HL-60 (cell line): ENCODE results near the gene ENPP3.

Experiments
- DNase-seq, 2 experiments: peaks; one replicate each; pipeline ENCODE4 v3.0.0-alpha.2; 2010 to 2020; ENCODE audit warnings: low read depth in 1 of 2, low spot score in 1 of 2
- H3K27ac ChIP-seq: fragments of 250-450 bp; sonication (Bioruptor Pico); replicated peaks from 2 replicates; pipeline ENCODE4 v1.5.1; 2020; ENCODE audit warnings: mild to moderate bottlenecking, moderate library complexity
- H3K27me3 ChIP-seq: fragments of 250-450 bp; sonication (Bioruptor Pico); 2 replicates; pipeline ENCODE4 v1.5.1; 2021; ENCODE audit warnings: mild to moderate bottlenecking, moderate library complexity; ENCODE audit not compliant: insufficient read depth, poor library complexity, severe bottlenecking
- H3K4me3 ChIP-seq: replicated peaks from 2 replicates; pipeline ENCODE4 v1.5.1; 2011; ENCODE audit warnings: mild to moderate bottlenecking, control low read depth, low read length; ENCODE audit not compliant: insufficient read depth
- CTCF ChIP-seq: IDR thresholded peaks from one replicate; pipeline ENCODE4 v1.5.1; 2011; ENCODE audit warnings: low read length, control low read depth, inconsistent platforms; ENCODE audit not compliant: insufficient read depth
- GABPA ChIP-seq: IDR thresholded peaks from 2 replicates; pipeline ENCODE4 v1.6.1; 2012; ENCODE audit warnings: low read depth
- POLR2AphosphoS5 ChIP-seq: IDR thresholded peaks from 2 replicates; pipeline ENCODE4 v1.6.1; 2012; ENCODE audit warnings: low read depth
- REST ChIP-seq: IDR thresholded peaks from 2 replicates; pipeline ENCODE4 v1.6.1; 2012; ENCODE audit warnings: low read depth; ENCODE audit not compliant: insufficient replicate concordance
- SPI1 ChIP-seq: IDR thresholded peaks from 2 replicates; pipeline ENCODE4 v1.6.1; 2012; ENCODE audit warnings: low read depth, mild to moderate bottlenecking, borderline replicate concordance

ENPP3 gene

GRCh38 chr6:131779304-131779703, 142.2 kb downstream of the ENPP3 start:
- Histone ChIP-seq H3K27me3 (no peaks in the 10 kb centered on the region), H3K4me3 (no peak overlapping the region), H3K27ac (no peak overlapping the region)
- no peak for DNase-seq
- TF ChIP-seq GABPA (no peak), POLR2AphosphoS5 (no peak), CTCF (no peak), SPI1 (no peak), REST (no peak)

GRCh38 chr6:131780600-131780999, 143.5 kb downstream of the ENPP3 start:
- no peak overlapping the region for H3K27ac ChIP-seq
- no peak overlapping the region for H3K4me3 ChIP-seq
- no peaks in the 10 kb centered on the region for H3K27me3 ChIP-seq
- no peak for TF ChIP-seq SPI1
- no peak for TF ChIP-seq REST
- TF ChIP-seq GABPA = no peak
- TF ChIP-seq CTCF = no peak
- no peak for TF ChIP-seq POLR2AphosphoS5
- DNase-seq = no peak

- H3K4me3 ChIP-seq = no peak overlapping the region
- no peak for DNase-seq
- H3K27me3 ChIP-seq = no peaks in the 10 kb centered on the region
- H3K27ac ChIP-seq = no peak overlapping the region
- TF ChIP-seq CTCF = no peak
- TF ChIP-seq GABPA = no peak
- TF ChIP-seq REST = no peak
- TF ChIP-seq POLR2AphosphoS5 = no peak
These were observed 144.6 kb downstream of the ENPP3 start for GRCh38 chr6:131781687-131782086.
